ENCODE results near the gene TTC6. TPM values are rescaled to one million over a fixed set of nuclear protein-coding genes. Genes with fewer than 3 reads are reported as not detected.
A peak's percentile ranks its signal among the peaks of the same experiment; 100 is the strongest.

The TTC6 gene
- total and polyA plus RNA-seq, 2 of the 4 experiments (the other 2 are of a cell fraction) = under 0.01 to 0.12 TPM

DNA sequence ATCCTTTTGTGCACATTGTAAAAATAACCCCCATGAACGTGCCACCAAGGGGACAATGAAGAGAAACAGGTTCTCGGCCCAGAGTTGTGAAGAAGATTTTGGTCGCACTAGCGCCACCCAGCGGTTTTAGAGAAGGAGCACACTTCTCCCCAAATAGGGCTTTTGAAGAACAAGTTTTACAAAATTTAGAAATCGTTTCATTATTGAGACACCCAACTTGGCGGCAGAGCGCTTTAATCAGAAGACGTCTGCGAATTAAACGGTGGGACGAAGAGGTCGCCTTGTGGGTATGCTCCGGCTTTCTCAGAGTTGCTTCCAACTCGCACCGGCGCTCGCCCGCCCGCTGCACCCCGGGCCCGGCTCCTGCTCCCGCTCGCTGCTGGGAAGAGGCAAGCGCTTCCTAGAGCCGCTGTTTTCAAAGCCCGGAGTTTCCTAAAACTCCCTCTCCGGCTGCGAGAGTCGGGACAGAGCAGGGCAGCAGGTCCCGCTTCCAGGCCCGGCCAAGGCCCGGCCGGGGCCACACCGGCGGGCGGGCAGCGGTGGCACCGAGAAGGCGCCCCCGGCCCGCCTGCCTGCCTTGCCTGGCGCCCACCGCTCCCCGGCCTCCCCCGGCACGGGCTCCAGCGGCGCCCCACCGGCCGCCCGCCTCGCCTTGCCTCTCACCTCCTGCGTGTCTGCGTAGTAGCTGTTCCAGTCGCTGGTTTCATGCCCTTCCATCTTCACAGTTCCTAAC is 1.0 kb upstream of the TTC6 start:
- POLR2A ChIA-PET (ENCODE audit: unreplicated experiment) = interaction anchor here (0.6 kb wide), 1 partner anchor 134 kb away, joined by 4 read pairs; no protein-coding TSS in a partner anchor
- no peak overlapping the region for H2BK15ac ChIP-seq (ENCODE audit: low read depth, low read length)
- no peak overlapping the region for H3K56ac ChIP-seq (ENCODE audit: extremely low read depth, insufficient read depth, low read length)
- dilution Hi-C loops (cut with HindIII; ENCODE audit: low sequenced_read_pairs, unreplicated experiment) (no loop called here), intact Hi-C loops (cut with micrococcal nuclease) (loop anchor here (1.0 kb wide), 2 partner anchors 280 to 348 kb away; no protein-coding TSS in a partner anchor), in situ Hi-C loops (cut with MboI; ENCODE audit: low sequenced_read_pairs) (no loop called here)
- no peak overlapping the region for H3K27ac ChIP-seq (ENCODE audit: insufficient read depth, low read length)
- no peak overlapping the region for H2BK5ac ChIP-seq (ENCODE audit: low read depth, low read length, poor library complexity, severe bottlenecking)
- H4K91ac ChIP-seq (ENCODE audit: insufficient read depth, low read depth, low read length) = no peak overlapping the region
- H2BK120ac ChIP-seq (ENCODE audit: low read depth, low read length) = no peak overlapping the region
- H2AK5ac ChIP-seq (ENCODE audit: low read depth, low read length) = no peak overlapping the region
- 0 out of 2 replicates have a peak, but pooled peaks cover 3% of the 10 kb centered on the region for H3K9me1 ChIP-seq (ENCODE audit: insufficient read depth, low read length)
- 1% methylated on average over 27 of the region's 56 CpGs; no CpG with 5 or more reads in 1 of the 2 experiments for WGBS, 2 experiments (ENCODE audit: extremely low coverage in 2 of 2, insufficient read length in 1 of 2)
- CTCF ChIA-PET = interaction anchor here (0.6 to 1.2 kb wide), 5 partner anchors 30 to 358 kb away, joined by 3 to 8 read pairs (median 3); no protein-coding TSS in a partner anchor
- peak overlapping the region; percentile 69 for H3K4me3 ChIP-seq (ENCODE audit: insufficient read depth, low read depth, low read length)
- no peak overlapping the region for H3K23ac ChIP-seq (ENCODE audit: low read depth, low read length)
- no peak overlapping the region for H3K4ac ChIP-seq (ENCODE audit: low read depth, low read length)
- no peak overlapping the region for H2BK20ac ChIP-seq (ENCODE audit: low read depth, low read length)
- H3K36me3 ChIP-seq (ENCODE audit: control insufficient read depth, insufficient read depth, low read length) = no peaks in the 10 kb centered on the region
- H3K4me1 ChIP-seq (ENCODE audit: control insufficient read depth, insufficient read depth, low read length) = peaks cover 3% of the 10 kb centered on the region; the same call in 1 of the 2 replicates
- H2AK9ac ChIP-seq (replicated peaks; ENCODE audit: low read depth, low read length, poor library complexity) = no peak overlapping the region
- ATAC-seq (ENCODE audit: low read depth) (peak; percentile 74), DNase-seq (peak; percentile 80)
- H3K9ac ChIP-seq (ENCODE audit: low read depth, low read length) = no peak overlapping the region
- H3K9me3 ChIP-seq (ENCODE audit: control insufficient read depth, insufficient read depth, low read length) = peaks cover 18% of the 10 kb centered on the region
- no peak overlapping the region for H4K8ac ChIP-seq (ENCODE audit: low read depth in 2 of 2, low read length in 2 of 2)
- peaks cover 76% of the 10 kb centered on the region for H3K27me3 ChIP-seq (ENCODE audit: control insufficient read depth, insufficient read depth, low read length)
- H4K5ac ChIP-seq (ENCODE audit: low read depth, low read length) = no peak overlapping the region
- H2AFZ ChIP-seq (replicated peaks; ENCODE audit: low read length, poor library complexity) = peak overlapping the region; percentile 69
- BruUV-seq (replicated peaks) = no TSS peak
- H3K4me2 ChIP-seq (ENCODE audit: low read depth, low read length) = peak overlapping the region; percentile 77
- no peak overlapping the region for H3K14ac ChIP-seq (replicated peaks; ENCODE audit: low read depth, low read length)
- no peak overlapping the region for H3K18ac ChIP-seq (ENCODE audit: low read depth, low read length)
- no peaks in the 10 kb centered on the region for H4K20me1 ChIP-seq (ENCODE audit: insufficient read depth, low read length)
- H3K79me1 ChIP-seq (ENCODE audit: low read depth in 1 of 2, low read length in 2 of 2) = no peaks in the 10 kb centered on the region
- no peak for TF ChIP-seq MAFK (IDR thresholded peaks at IDR 0.05; ENCODE audit: low read depth, low read length)
- no peak for TF ChIP-seq POLR2A (IDR thresholded peaks at IDR 0.05; ENCODE audit: low read depth, low read length)
- TF ChIP-seq, protein P1, sequence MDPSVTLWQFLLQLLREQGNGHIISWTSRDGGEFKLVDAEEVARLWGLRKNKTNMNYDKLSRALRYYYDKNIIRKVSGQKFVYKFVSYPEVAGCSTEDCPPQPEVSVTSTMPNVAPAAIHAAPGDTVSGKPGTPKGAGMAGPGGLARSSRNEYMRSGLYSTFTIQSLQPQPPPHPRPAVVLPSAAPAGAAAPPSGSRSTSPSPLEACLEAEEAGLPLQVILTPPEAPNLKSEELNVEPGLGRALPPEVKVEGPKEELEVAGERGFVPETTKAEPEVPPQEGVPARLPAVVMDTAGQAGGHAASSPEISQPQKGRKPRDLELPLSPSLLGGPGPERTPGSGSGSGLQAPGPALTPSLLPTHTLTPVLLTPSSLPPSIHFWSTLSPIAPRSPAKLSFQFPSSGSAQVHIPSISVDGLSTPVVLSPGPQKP (IDR thresholded peaks at IDR 0.05; ENCODE audit: borderline replicate concordance, low read depth, low read length) = no peak
- no peak for TF ChIP-seq RCOR1 (IDR thresholded peaks at IDR 0.05; ENCODE audit: insufficient replicate concordance, low read length)
- no peak for TF ChIP-seq CEBPB (IDR thresholded peaks at IDR 0.05; ENCODE audit: low read depth, low read length)
- TF ChIP-seq SMC3 (IDR thresholded peaks at IDR 0.05; ENCODE audit: low read depth, low read length) = peak; percentile 65
- no peak for TF ChIP-seq CHD1 (IDR thresholded peaks at IDR 0.05; ENCODE audit: low read depth, low read length)
- TF ChIP-seq MAZ (IDR thresholded peaks at IDR 0.05; ENCODE audit: borderline replicate concordance, low read depth, low read length) = no peak
- peak; percentile 64 for TF ChIP-seq RAD21 (IDR thresholded peaks at IDR 0.05; ENCODE audit: low read length)
- TF ChIP-seq NFE2L2 (IDR thresholded peaks at IDR 0.05; ENCODE audit: low read depth, low read length) = no peak
- TF ChIP-seq BHLHE40 (IDR thresholded peaks at IDR 0.05; ENCODE audit: low read depth, low read length) = peak; percentile 30
- TF ChIP-seq MXI1 (IDR thresholded peaks at IDR 0.05; ENCODE audit: borderline replicate concordance, low read depth, low read length) = no peak
- no peak for TF ChIP-seq FOS (IDR thresholded peaks at IDR 0.05; ENCODE audit: low read depth, low read length)
- TF ChIP-seq CTCF (conservative IDR thresholded peaks at IDR 0.05; ENCODE audit: low read depth, low read length) = peak; percentile 81
- TF ChIP-seq USF2 (IDR thresholded peaks at IDR 0.05; ENCODE audit: low read depth, low read length) = no peak

Measured in IMR-90 (cell line).